Stimulated activated CD8-positive, alpha-beta memory T cell treated with anti-CD3 and anti-CD28 coated beads, Interleukin-7, amount 100 ng/mL, for 24 hours (primary cell): ENCODE data around the gene CREB3L2.
"Not testable (repeated sequence)": the region's sequence is repeated elsewhere in the genome, so short reads cannot be mapped to it uniquely, and the experiment has no call there.

ENCODE experiments used
- DNase-seq: peaks from one replicate; pipeline ENCODE4 v3.0.0-alpha.2; 2020; ENCODE audit warnings: low read depth

CREB3L2 gene

GRCh38 chr7:137932881-137933269, 69.0 kb downstream of the CREB3L2 start:
- no peak for DNase-seq

- DNase-seq = no peak
Observed at GRCh38 chr7:137931823-137932222, 70.1 kb downstream of the CREB3L2 start.

GRCh38 chr7:137930581-137930980, 71.3 kb downstream of the CREB3L2 start:
- no peak for DNase-seq

GRCh38 chr7:137928626-137929025, 73.3 kb downstream of the CREB3L2 start:
- DNase-seq = no peak

- no peak for DNase-seq
Observed at GRCh38 chr7:137927386-137927785, 74.5 kb downstream of the CREB3L2 start.

- DNase-seq = not testable (repeated sequence)
Observed at GRCh38 chr7:137926206-137926605, 75.7 kb downstream of the CREB3L2 start.

- DNase-seq = no peak
Observed at GRCh38 chr7:137925754-137926153, 76.1 kb downstream of the CREB3L2 start.

- DNase-seq = no peak
Observed at GRCh38 chr7:137925091-137925490, 76.8 kb downstream of the CREB3L2 start.

GRCh38 chr7:137923380-137923779, 78.5 kb downstream of the CREB3L2 start:
- no peak for DNase-seq

- no peak for DNase-seq
Observed at GRCh38 chr7:137920637-137921399, 81.1 kb downstream of the CREB3L2 start.

GRCh38 chr7:137919987-137920386, 81.9 kb downstream of the CREB3L2 start:
- DNase-seq = no peak

- no peak for DNase-seq
Observed at GRCh38 chr7:137916980-137917645, 84.8 kb downstream of the CREB3L2 start.

GRCh38 chr7:137916564-137916963, 85.3 kb downstream of the CREB3L2 start:
- DNase-seq = no peak

GRCh38 chr7:137915266-137915665, 86.6 kb downstream of the CREB3L2 start:
- DNase-seq = no peak

GRCh38 chr7:137913985-137914384, 87.9 kb downstream of the CREB3L2 start:
- no peak for DNase-seq

GRCh38 chr7:137909042-137909441, 92.8 kb downstream of the CREB3L2 start:
- DNase-seq = no peak

- DNase-seq = no peak
Observed at GRCh38 chr7:137908106-137908505, 93.8 kb downstream of the CREB3L2 start.

GRCh38 chr7:137906636-137907035, 95.2 kb downstream of the CREB3L2 start:
- not testable (repeated sequence) for DNase-seq

GRCh38 chr7:137904833-137905232, 97.1 kb downstream of the CREB3L2 start:
- DNase-seq = no peak

- peak; percentile 22 for DNase-seq
Observed at GRCh38 chr7:137903382-137904169, 98.3 kb downstream of the CREB3L2 start.

GRCh38 chr7:137900137-137900536, 101.7 kb downstream of the CREB3L2 start:
- no peak for DNase-seq

- peak; percentile 68 for DNase-seq
Observed at GRCh38 chr7:137898839-137899721, 102.8 kb downstream of the CREB3L2 start.
